NCI-H1105 treated with DMSO at 0.1 percent for 48 hours (cell line): ENCODE data around the gene GRAMD1A.
"Not testable (repeated sequence)": the region's sequence is repeated elsewhere in the genome, so short reads cannot be mapped to it uniquely, and the experiment has no call there.

Source experiments
- DNase-seq: peaks from one replicate; lab custom pipeline; 2025; lab: John Stamatoyannopoulos, UW

GRAMD1A gene

DNA sequence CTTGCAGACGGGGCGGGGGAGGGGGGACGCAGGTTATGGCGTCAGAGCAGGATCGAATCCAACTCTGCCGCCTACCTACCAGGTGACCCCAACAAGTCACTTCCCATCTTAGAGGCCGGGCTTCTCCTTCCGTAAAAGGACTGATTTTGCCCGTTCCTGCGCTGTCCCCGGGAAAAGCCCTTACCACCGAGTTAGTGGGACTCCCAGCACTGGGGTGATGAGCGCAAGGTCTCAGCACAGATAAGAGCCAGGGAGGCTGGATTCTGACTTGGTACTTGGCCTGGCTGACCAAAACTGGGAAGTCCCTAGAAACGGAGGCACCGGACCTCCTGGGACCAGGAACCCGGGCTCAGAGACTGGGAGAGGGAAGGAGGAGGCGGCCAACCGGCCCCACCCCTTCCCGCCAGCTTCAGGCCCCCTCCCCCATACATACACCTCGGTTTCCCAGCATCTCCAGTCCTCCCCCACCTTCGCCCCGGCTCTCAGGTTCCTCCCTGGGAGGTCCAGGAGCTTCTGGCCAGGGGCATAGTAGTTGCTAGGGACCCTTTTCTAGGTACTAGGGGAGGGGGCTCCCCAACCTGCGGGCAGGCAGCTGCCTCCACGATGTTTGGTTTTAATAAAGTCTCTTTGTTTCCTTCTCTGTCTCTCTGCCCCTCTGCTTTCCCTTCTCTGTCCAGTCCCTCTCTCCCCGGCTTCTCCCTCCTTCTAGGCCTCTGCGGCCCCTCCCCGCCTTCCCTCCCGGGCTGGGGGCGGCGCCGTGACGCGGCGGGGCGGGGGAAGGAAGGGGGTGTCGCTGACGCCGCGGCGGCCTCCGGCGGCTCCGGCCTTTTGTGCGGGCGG lies at the start of gene GRAMD1A:
TSS of gene GRAMD1A (plus strand) at position 826 of the 840 bp plus-strand sequence. CDS start 156 bp downstream, outside the sequence.
- peak; percentile 77 for DNase-seq

GRCh38 chr19:34953092-34953491 lies 47.0 kb upstream of the GRAMD1A start:
- no peak for DNase-seq

- DNase-seq, result no peak
These were observed 42.0 kb upstream of the GRAMD1A start for GRCh38 chr19:34957830-34958751.

- no peak for DNase-seq
These were observed 41.1 kb upstream of the GRAMD1A start for GRCh38 chr19:34959021-34959420.

- DNase-seq, result no peak
These were observed 39.9 kb upstream of the GRAMD1A start for GRCh38 chr19:34960103-34960805.

GRCh38 chr19:34960940-34961679 lies 39.0 kb upstream of the GRAMD1A start:
- DNase-seq, result no peak

DNA sequence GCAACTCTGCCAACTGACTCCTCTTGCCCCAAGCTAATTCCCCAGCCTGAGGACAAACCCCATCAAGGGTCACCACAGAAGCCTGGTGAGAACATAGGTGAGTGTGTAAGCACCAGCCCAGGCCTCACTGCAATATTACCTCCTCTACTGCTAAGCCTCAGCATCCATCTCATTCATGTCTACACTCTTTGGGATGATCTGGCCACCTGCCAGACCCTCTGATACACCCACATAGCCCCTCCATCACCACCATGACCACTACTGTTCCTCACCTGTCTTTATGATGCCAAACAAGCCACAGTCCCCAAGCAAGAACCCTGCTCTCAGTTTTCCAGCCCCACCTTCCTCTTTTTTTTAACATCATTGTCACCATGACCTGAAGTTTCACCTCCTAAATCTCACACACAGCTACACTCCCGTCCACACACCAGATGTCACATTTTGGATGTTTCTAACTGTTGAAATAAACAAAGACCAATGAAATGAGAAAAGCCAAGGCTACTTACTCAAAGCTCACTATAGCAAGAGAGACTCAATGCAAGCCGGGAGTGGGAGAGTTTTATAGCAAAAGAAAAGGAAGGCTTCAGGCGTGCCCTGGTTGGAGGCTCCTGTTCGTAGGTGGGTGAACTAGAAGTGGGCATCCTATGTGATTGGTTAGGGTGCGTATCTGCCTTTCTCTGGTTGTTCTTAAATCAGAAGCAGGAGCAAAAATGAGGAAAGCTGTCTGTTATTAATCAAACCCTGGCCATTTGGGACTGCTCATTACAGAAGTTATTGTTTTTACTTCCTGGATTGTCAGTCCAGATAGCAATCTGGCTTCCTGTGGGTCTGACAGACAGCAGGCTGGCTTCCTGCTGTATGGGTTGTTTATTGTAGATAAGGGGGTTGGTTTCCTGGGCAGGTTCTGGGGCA lies 38.1 kb upstream of the GRAMD1A start:
- DNase-seq, result no peak

DNA sequence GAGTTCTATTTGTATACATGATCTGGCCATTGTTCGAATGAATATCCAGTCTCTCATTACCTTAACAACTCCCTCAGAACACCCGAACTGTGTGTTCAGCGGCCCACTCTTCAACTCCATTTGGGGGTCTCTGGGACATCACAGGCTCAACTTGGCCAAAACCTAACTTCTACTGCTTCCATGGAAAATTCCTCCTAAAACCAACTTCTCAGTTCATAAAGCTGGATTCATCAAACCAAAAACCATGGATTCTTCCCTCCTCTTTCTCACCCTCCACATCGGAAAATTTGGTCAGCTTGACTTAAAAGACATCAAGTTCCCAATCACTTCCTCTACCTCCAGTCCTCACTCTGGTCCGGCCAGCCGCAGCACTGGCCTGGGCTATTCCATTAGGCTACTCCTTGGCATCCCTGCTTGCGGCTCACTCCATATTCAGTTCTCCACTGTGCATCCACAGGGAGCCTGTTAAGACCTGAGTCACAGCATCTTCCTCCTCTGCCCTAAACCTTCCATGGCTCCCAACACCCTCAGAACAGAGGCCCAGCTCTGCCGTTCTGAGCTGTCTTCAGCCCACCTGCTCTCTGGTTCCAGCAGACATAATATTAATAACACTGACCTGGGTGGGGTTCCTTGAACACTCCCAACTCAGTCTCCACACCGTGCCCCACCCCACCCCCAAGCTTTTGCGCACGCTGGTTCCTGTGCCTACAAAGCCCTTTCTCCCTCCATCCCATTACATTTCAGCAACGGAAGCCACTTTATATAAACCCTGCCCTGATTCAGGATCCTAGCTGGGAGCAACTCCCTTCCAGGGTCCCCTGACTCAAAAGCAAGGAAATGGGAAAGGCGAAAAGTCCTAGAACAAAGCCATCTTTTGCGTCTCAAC lies 37.2 kb upstream of the GRAMD1A start:
- peak; percentile 6 for DNase-seq

DNA sequence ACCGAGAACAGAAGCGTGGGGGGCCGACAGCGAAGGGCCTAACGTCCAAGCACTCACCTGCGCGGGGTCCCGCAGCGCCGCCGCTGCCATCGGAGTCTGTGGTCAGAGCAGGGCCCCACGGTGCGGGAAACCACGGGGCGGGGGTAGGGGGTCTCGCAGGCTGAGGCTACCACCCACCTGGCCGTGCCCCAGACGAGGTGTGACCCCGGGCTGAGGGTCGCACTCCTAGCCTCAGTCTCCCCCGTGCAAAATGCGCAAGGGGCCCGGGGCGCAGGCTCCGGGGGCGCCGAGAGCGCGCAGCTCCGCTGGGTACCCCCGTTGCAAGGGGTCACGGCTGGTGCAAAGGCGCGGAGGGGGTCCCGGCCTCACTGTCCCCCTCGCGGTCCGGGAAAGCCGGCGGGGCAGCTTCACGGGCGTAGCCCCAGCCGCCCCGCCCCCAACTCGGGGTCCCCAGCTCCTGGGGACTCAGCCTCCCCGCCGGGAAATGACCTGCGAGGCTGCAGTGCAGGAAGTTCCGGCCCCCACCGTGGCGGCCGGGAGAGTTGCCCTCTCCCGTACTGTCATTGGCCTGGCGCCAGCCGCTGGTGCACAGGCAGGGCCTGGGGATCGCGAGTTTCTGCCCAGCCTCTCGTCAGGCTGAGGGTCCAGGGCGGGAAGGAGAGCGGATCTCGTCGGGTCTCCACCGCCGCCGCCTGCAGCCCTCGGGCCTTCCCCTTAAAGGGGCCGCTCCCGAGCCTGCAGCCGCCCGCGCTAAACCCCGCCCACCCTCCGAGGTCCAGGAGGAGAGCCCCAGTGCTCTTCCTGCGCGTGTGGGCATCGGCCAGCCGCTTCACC lies 36.3 kb upstream of the GRAMD1A start, which contains the start of gene ZNF792:
TSS of gene ZNF792 (minus strand) at position 657 of the 834 bp plus-strand sequence. CDS start at position 90, 567 bp downstream.
- peak; percentile 67 for DNase-seq

GRCh38 chr19:34964598-34964997 lies 35.5 kb upstream of the GRAMD1A start:
- DNase-seq, result no peak

DNA sequence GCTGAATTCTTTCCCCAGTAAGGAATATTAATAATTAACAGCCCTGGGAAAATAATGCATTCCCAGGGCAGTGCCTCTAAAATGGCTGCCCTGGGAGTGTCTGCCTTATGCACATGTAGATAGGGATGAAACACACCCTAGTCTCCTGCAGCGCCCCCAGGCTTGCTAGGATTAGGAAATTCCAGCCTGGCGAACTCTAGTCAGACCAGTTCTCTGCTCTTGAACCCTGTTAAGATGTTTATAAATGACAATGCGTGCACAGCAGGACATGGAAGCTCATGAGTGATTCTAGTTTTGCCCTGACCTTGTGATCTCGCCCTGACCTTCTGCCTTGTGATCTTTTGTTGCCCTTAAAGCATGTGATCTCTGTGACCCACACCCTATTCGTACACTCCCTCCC lies 34.6 kb upstream of the GRAMD1A start:
- not testable (repeated sequence) for DNase-seq

DNA sequence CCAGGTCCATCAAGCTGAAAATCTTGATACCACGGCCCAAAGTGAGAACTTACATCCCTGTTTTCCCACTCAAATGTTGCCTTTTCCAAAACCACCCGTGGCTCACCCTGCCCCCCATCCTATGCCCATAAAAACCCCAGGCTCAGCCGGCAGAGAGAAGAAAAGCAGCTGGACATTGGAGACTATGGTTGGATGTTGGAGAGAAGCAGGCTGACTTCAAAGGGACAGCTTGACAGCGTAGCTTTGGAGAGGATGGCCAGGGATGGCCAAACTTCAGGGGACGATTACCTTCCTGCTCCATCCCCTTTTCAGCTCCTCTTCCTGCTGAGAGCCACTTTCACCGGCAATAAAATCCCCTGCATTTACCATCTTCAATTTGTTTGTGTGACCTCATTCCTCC lies 32.6 kb upstream of the GRAMD1A start:
- DNase-seq, result no peak

DNA sequence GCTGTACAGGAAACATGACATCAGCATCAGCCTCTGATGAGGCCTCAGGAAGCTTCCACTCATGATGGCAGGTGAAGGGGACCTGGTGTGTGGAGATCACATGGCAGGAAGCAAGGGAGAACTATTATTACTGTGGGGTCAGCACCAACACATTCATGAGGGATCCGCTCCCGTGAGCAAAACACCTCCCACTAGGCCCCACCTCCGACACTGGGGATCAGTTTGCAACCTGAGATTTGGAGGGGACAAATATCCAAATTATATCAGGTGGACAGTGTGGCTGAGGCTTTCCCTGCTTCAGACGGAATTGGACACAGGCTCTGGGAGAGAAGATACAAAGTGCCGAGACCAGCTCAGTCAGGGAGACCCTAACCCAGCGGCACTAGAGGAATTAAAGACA lies 30.4 kb upstream of the GRAMD1A start:
- no peak for DNase-seq

- DNase-seq, result not testable (repeated sequence)
These were observed 29.8 kb upstream of the GRAMD1A start for GRCh38 chr19:34970185-34970780.

DNA sequence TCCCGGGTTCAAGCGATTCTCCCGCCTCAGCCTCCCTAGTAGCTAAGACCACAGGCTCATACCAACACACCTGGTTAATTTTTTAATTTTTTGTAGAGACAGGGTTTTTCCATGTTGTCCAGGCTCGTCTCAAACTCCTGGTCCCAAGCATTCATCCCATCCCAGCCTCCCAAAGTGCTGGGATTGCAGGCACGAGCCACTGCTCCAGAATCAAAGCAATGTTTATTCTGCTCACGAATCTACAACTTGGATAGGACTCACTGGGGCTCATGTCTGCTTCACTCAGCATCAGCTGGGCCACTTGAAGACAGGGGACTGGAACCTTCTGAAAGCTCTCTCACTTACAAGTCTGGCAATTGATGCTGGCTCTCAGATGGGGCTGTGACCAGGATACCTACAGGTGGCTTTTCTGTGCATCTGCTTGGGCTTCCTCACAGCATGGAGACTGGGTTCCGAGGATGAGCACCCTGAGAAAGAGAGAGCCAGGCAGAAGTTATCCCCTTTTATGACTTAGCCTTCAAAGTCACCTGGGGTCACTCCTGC lies 27.9 kb upstream of the GRAMD1A start:
- DNase-seq, result no peak

DNA sequence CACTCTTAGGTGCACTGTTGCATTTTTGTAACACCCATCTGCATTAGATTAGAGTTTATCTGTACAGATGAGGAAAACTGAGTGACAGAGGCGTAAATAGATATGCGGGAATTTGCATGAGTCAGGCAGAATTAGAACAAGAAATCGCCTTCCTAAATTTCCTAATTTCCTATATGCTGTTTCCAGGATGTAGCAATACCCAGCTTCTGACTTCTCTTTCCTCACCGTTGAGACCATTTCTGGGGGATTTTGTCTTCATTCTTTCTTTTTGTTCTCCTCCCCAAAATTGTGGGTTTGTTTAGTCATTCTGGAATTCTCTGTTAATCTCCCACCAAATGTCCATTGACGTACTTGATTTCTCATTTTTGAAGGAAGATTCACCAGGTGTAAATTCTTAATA lies 25.5 kb upstream of the GRAMD1A start:
- no peak for DNase-seq

GRCh38 chr19:34975056-34975455 lies 25.1 kb upstream of the GRAMD1A start:
- DNase-seq, result no peak

DNA sequence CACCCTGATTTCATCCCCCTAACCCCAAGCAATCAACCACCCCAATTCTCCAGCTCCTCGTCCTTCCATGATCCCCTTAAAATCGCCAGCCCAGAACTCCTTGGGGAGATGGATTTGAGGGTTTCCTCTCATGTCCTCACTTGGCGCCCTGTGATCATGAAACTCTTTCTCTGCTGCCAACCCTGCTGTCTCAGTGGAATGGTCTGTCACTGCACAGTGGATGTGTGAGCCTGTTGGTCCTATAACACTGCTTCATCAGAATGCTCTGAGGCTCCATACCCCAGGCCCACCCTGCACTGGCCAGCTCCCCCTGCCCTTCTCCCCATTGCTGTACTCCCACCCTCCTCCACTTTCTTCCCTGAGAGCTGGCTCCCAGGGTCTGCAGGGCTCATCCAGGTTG lies 23.5 kb upstream of the GRAMD1A start:
- DNase-seq, result no peak
